Natural killer cell (primary cell): ENCODE measurements around the gene OSGIN1. TPM values are rescaled to one million over a fixed set of nuclear protein-coding genes. Genes with fewer than 3 reads are reported as not detected.

Experiments
- ATAC-seq, 3 donors: fragments of 150-1000 bp in 2 of 3; fragments of 200-7000 bp in 1 of 3; cut with Tn5 transposase; 1 replicate in 1 of 3; 2 replicates in 2 of 3; pipeline ENCODE4 v1.10.0; 2021; ENCODE audit warnings: mild to moderate bottlenecking in 2 of 3, moderate library complexity in 2 of 3
- DNase-seq, 2 donors: peaks; one replicate each; pipeline versions ENCODE4 v3.0.0 to v3.0.0-alpha.2; 2013 to 2021; ENCODE audit warnings: mixed read lengths in 1 of 2
- H3K27ac ChIP-seq: one replicate; pipeline ENCODE4 v1.5.1; 2013; ENCODE audit warnings: mild to moderate bottlenecking, low read length
- H3K27me3 ChIP-seq: one replicate; pipeline ENCODE4 v1.6.1; 2013; ENCODE audit warnings: low read length; ENCODE audit not compliant: control insufficient read depth, insufficient read depth
- H3K36me3 ChIP-seq: one replicate; pipeline ENCODE4 v1.6.1; 2013; ENCODE audit warnings: low read length; ENCODE audit not compliant: control insufficient read depth, insufficient read depth
- H3K4me1 ChIP-seq: one replicate; pipeline ENCODE4 v1.6.1; 2013; ENCODE audit warnings: low read length; ENCODE audit not compliant: control insufficient read depth, insufficient read depth
- H3K4me3 ChIP-seq: one replicate; pipeline ENCODE4 v1.5.1; 2013; ENCODE audit warnings: low read length
- H3K9me3 ChIP-seq: one replicate; pipeline ENCODE4 v1.6.1; 2013; ENCODE audit warnings: low read length; ENCODE audit not compliant: control insufficient read depth, insufficient read depth
- H3K27ac Mint-ChIP-seq, 2 donors: one replicate each; pipeline ENCODE4 v1.8.0; 2022; ENCODE audit warnings: mild to moderate bottlenecking in 2 of 2, mixed read lengths in 2 of 2, moderate library complexity in 1 of 2
- H3K27me3 Mint-ChIP-seq, 2 donors: one replicate each; pipeline ENCODE4 v1.8.0; 2022; ENCODE audit warnings: low read depth in 2 of 2, mixed read lengths in 2 of 2
- H3K36me3 Mint-ChIP-seq: one replicate; pipeline ENCODE4 v1.8.0; 2022; ENCODE audit warnings: mixed read lengths
- H3K4me1 Mint-ChIP-seq, 2 donors: one replicate each; pipeline ENCODE4 v1.8.0; 2022; ENCODE audit warnings: mixed read lengths in 2 of 2
- H3K4me3 Mint-ChIP-seq: one replicate; pipeline ENCODE4 v1.8.0; 2022; ENCODE audit warnings: mild to moderate bottlenecking, moderate library complexity, mixed read lengths
- H3K9me3 Mint-ChIP-seq, 2 donors: one replicate each; pipeline ENCODE4 v1.8.0; 2022; ENCODE audit warnings: mixed read lengths in 2 of 2
- CTCF ChIP-seq: fragments of 200-600 bp; IDR thresholded peaks from one replicate; pipeline ENCODE4 v1.8.0; 2022; ENCODE audit warnings: antibody characterized with exemption
- WGBS: methylation state at CpG from one replicate; pipeline ENCODE4 v1.1.7; 2013; ENCODE audit warnings: missing lambda C conversion rate; ENCODE audit not compliant: insufficient coverage; 5-methylcytosine and 5-hydroxymethylcytosine counted together
- intact Hi-C: fragments of 100-400 bp; cut with micrococcal nuclease; formaldehyde crosslinking; loops from one replicate; pipeline ENCODE4 v1.14.2; 2022
- total RNA-seq, 4 donors: library from RNA; stranded (reverse); fragments of 120-200 nt in 1 of 4; gene quantifications; one replicate each; pipeline versions ENCODE4 v1.2.3 to v1.2.4, GENCODE V29; 2013 to 2022

OSGIN1 gene
- total RNA-seq, 3 donors from 2014 or later (not counting 1 experiment from before 2014, with no cell fraction given) = 3.9 to 4.1 (median 4.0) TPM

- H3K27me3 Mint-ChIP-seq = peaks cover 8 to 9% of the 10 kb centered on the region in 2 donors
- no peaks in the 10 kb centered on the region for H3K9me3 ChIP-seq
- intact Hi-C loops = no loop called here
- no peak for ATAC-seq
- 86% methylated on average over 13 of the region's 13 CpGs for WGBS
- no peaks in the 10 kb centered on the region for H3K4me1 Mint-ChIP-seq
- no peaks in the 10 kb centered on the region for H3K36me3 Mint-ChIP-seq
- no peak overlapping the region for H3K27ac Mint-ChIP-seq
- H3K4me3 ChIP-seq = no peak overlapping the region
- H3K4me1 ChIP-seq = peaks cover 7% of the 10 kb centered on the region
- H3K36me3 ChIP-seq = no peaks in the 10 kb centered on the region
- no peak overlapping the region for H3K27ac ChIP-seq
- no peak for TF ChIP-seq CTCF
- H3K4me3 Mint-ChIP-seq = no peak overlapping the region
- H3K9me3 Mint-ChIP-seq = no peaks in the 10 kb centered on the region
- H3K27me3 ChIP-seq = no peaks in the 10 kb centered on the region
- no peak for DNase-seq
Measured at GRCh38 chr16:83998091-83998490, 45.1 kb downstream of the OSGIN1 start.

DNA sequence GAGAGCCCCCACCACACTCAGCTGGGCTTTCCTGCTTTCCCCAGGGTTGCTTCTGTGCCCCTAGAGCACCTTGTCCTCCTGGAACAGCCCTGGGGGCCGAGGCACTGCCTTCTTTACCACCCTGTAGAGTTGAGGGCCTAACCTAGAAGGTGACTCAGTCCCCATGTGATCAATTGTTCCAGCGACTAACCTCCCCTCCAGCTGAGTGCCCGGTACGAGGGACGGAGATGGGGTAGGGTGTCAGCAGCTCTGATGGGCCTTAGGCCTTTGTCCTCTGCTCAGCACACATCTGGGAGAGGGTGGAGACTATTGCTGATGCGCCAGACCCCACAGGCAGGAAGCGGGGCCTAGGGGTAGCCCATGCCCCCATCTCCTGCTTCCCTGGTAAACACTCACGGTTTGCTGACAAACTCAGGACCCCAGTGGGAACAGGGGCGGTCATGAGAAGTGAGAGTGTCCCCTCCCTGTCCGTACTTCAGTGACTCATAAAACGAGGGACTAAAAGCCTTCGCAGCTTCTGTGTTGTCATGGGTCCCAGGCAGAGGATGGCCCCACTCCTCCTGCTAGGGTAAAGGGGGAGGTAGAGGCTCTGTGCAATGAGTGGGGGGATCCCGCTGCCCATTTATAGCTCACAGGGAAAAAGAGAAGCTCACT is 48.1 kb downstream of the OSGIN1 start:
- intact Hi-C loops = no loop called here
- H3K9me3 Mint-ChIP-seq = no peaks in the 10 kb centered on the region
- ATAC-seq (no peak), DNase-seq (no peak)
- no peaks in the 10 kb centered on the region for H3K36me3 Mint-ChIP-seq
- no peaks in the 10 kb centered on the region for H3K4me1 Mint-ChIP-seq
- no peak overlapping the region for H3K4me3 ChIP-seq
- H3K27me3 ChIP-seq = no peaks in the 10 kb centered on the region
- H3K27ac ChIP-seq = no peak overlapping the region
- H3K4me3 Mint-ChIP-seq = no peak overlapping the region
- WGBS = 84% methylated on average over 13 of the region's 13 CpGs
- H3K27me3 Mint-ChIP-seq = peaks cover 0 to 2% of the 10 kb centered on the region in 2 donors
- H3K9me3 ChIP-seq = no peaks in the 10 kb centered on the region
- H3K36me3 ChIP-seq = no peaks in the 10 kb centered on the region
- no peak overlapping the region for H3K27ac Mint-ChIP-seq
- TF ChIP-seq CTCF = no peak
- H3K4me1 ChIP-seq = no peaks in the 10 kb centered on the region

DNA sequence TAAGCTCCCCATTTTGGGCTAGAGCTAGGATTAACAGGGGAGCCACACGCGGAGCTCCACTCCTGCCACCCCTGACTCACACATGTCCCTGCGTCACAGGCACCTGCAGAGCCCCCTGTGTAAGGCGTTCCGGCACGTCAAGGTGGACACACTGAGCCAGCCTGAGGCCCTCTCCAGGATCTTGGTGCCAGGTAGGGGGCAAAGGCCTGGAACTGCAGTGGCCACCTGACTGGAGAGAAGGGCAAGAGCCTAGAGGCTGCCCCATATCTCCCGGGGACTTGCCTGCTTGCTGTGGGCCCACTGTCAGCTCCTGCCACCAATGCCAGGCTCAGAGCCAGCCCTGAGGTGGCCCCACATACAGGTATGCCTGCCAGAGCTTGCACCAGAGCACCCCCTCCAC is 48.7 kb downstream of the OSGIN1 start:
- no peak overlapping the region for H3K27ac Mint-ChIP-seq
- H3K4me3 Mint-ChIP-seq = no peak overlapping the region
- WGBS = 89% methylated on average over 7 of the region's 7 CpGs
- Histone ChIP-seq H3K36me3 (no peaks in the 10 kb centered on the region), H3K27ac (no peak overlapping the region), H3K4me1 (no peaks in the 10 kb centered on the region), H3K27me3 (no peaks in the 10 kb centered on the region), H3K9me3 (no peaks in the 10 kb centered on the region), H3K4me3 (no peak overlapping the region)
- ATAC-seq (no peak), DNase-seq (no peak)
- no peaks in the 10 kb centered on the region for H3K9me3 Mint-ChIP-seq
- H3K36me3 Mint-ChIP-seq = no peaks in the 10 kb centered on the region
- H3K4me1 Mint-ChIP-seq = no peaks in the 10 kb centered on the region
- no peak for TF ChIP-seq CTCF
- intact Hi-C loops = no loop called here
- peaks cover 0 to 2% of the 10 kb centered on the region in 2 donors for H3K27me3 Mint-ChIP-seq

DNA sequence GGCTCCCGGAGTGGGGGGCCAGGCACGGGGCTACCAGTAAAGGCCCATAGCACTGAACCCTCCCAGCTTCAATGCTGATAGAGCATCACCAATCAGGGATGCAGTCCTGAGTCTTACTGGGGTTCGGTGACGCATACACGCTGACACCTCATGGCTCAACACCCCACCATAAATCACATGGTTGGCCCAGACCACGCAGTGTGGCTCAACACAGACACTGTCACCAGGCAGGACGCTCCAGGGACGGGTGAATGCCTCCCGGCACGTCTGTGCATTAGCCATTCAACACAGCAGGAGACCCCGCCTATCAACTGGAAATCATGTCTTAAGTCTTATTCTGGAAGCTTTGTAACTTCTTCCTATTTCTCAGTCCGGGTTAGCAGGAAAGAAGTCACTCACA is 50.0 kb downstream of the OSGIN1 start:
- intact Hi-C loops = no loop called here
- Mint-ChIP-seq H3K4me1 (no peaks in the 10 kb centered on the region), H3K27me3 (peaks cover 0 to 2% of the 10 kb centered on the region in 2 donors), H3K9me3 (no peaks in the 10 kb centered on the region), H3K36me3 (no peaks in the 10 kb centered on the region), H3K4me3 (no peak overlapping the region), H3K27ac (no peak overlapping the region)
- no peaks in the 10 kb centered on the region for H3K4me1 ChIP-seq
- 79% methylated on average over 12 of the region's 12 CpGs for WGBS
- H3K27ac ChIP-seq = no peak overlapping the region
- H3K4me3 ChIP-seq = no peak overlapping the region
- DNase-seq = no peak
- TF ChIP-seq CTCF = no peak
- ATAC-seq = no peak
- H3K36me3 ChIP-seq = no peaks in the 10 kb centered on the region
- H3K27me3 ChIP-seq = no peaks in the 10 kb centered on the region
- H3K9me3 ChIP-seq = no peaks in the 10 kb centered on the region
